Chondrocyte (in vitro differentiated cells): Measurements from ENCODE around the gene LRP1-AS. TPM values are rescaled to one million over a fixed set of nuclear protein-coding genes. Genes with fewer than 3 reads are reported as not detected.
A peak's percentile ranks its signal among the peaks of the same experiment; 100 is the strongest.

Experiments
- DNase-seq: peaks from one replicate; pipeline ENCODE4 v3.0.0; 2021; ENCODE audit warnings: mixed read lengths, low spot score
- H3K27ac Mint-ChIP-seq: one replicate; pipeline ENCODE4 v1.8.0; 2021; ENCODE audit warnings: mild to moderate bottlenecking, moderate library complexity, mixed read lengths; ENCODE audit not compliant: unreplicated experiment
- H3K27me3 Mint-ChIP-seq: 2 replicates; pipeline ENCODE4 v1.8.0; 2021; ENCODE audit warnings: low read depth, mixed read lengths
- H3K36me3 Mint-ChIP-seq: 2 replicates; pipeline ENCODE4 v1.8.0; 2021; ENCODE audit warnings: low read depth, mixed read lengths
- H3K4me1 Mint-ChIP-seq: 2 replicates; pipeline ENCODE4 v1.8.0; 2021; ENCODE audit warnings: low read depth, mild to moderate bottlenecking, mixed read lengths
- H3K4me3 Mint-ChIP-seq: one replicate; pipeline ENCODE4 v1.8.0; 2021; ENCODE audit warnings: mild to moderate bottlenecking, moderate library complexity, mixed read lengths; ENCODE audit not compliant: unreplicated experiment
- H3K9me3 Mint-ChIP-seq: 2 replicates; pipeline ENCODE4 v1.8.0; 2021; ENCODE audit warnings: low read depth, mixed read lengths
- CTCF ChIP-seq: fragments of 200-600 bp; sonication (generic); IDR thresholded peaks from 2 replicates; pipeline ENCODE4 v1.5.0; 2021; ENCODE audit warnings: antibody characterized with exemption, mild to moderate bottlenecking, moderate library complexity
- total RNA-seq: library from RNA; stranded (reverse); gene quantifications from 3 replicates; pipeline ENCODE4 v1.2.1, GENCODE V29; 2021

Gene LRP1-AS
- total RNA-seq, 1 donor from 2014 or later: not detected

- TF ChIP-seq CTCF: no peak
- Mint-ChIP-seq H3K4me3 (no peak overlapping the region), H3K9me3 (no peaks in the 10 kb centered on the region), H3K27ac (no peak overlapping the region), H3K36me3 (peaks cover 69% of the 10 kb centered on the region), H3K27me3 (no peaks in the 10 kb centered on the region), H3K4me1 (peaks cover 19% of the 10 kb centered on the region)
- no peak for DNase-seq
Measured at GRCh38 chr12:57165741-57166140, 18.3 kb upstream of the LRP1-AS start.

DNA sequence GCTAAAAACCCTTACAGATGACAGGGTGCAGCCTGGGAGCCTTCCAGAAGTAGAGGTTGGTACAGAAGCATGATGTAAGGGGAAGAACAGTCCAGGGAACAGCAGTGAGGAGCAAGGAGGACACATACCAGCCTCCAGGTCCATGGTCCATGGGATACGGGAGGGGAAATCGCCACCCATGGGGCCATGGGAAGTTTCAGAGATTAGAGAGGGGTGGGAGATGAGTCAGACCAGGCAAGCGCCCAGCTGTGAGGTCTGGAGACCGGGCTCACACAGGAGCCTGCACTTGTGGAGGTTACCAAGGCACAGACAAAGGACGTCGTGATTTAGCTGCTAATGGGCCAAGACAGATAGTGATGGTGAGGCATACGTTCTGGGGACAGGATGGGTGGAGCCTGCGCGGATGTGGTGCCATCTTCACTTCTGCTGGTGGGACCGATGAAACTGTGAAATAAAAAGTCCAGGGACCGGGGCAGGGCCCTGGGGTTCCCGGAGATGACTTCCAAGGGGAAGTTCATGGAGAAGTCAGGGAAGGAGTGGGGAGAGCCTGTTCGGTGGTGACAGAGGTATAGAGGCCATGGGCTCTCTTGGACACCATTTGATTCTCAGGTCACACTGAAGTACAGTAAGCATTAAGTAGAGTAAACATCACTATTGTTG lies 17.7 kb upstream of the LRP1-AS start:
- TF ChIP-seq CTCF: no peak
- H3K27me3 Mint-ChIP-seq: no peaks in the 10 kb centered on the region
- no peak for DNase-seq
- H3K4me3 Mint-ChIP-seq: no peak overlapping the region
- peaks cover 19% of the 10 kb centered on the region for H3K4me1 Mint-ChIP-seq
- H3K36me3 Mint-ChIP-seq: peaks cover 72% of the 10 kb centered on the region
- peak overlapping the region; percentile 30 for H3K27ac Mint-ChIP-seq
- H3K9me3 Mint-ChIP-seq: no peaks in the 10 kb centered on the region

GRCh38 chr12:57164454-57164853 lies 17.0 kb upstream of the LRP1-AS start:
- TF ChIP-seq CTCF: no peak
- peaks cover 19% of the 10 kb centered on the region for H3K4me1 Mint-ChIP-seq
- H3K36me3 Mint-ChIP-seq: peaks cover 71% of the 10 kb centered on the region
- H3K4me3 Mint-ChIP-seq: no peak overlapping the region
- H3K9me3 Mint-ChIP-seq: no peaks in the 10 kb centered on the region
- H3K27me3 Mint-ChIP-seq: no peaks in the 10 kb centered on the region
- H3K27ac Mint-ChIP-seq: peak overlapping the region; percentile 30
- no peak for DNase-seq

GRCh38 chr12:57162553-57163125 lies 15.2 kb upstream of the LRP1-AS start:
- peaks cover 69% of the 10 kb centered on the region for H3K36me3 Mint-ChIP-seq
- DNase-seq: no peak
- no peak for TF ChIP-seq CTCF
- H3K27me3 Mint-ChIP-seq: no peaks in the 10 kb centered on the region
- H3K27ac Mint-ChIP-seq: peak overlapping the region; percentile 71
- H3K4me3 Mint-ChIP-seq: no peak overlapping the region
- H3K4me1 Mint-ChIP-seq: peaks cover 22% of the 10 kb centered on the region
- H3K9me3 Mint-ChIP-seq: no peaks in the 10 kb centered on the region

GRCh38 chr12:57161491-57161890 lies 14.1 kb upstream of the LRP1-AS start:
- Mint-ChIP-seq H3K4me3 (no peak overlapping the region), H3K4me1 (peaks cover 17% of the 10 kb centered on the region), H3K36me3 (peaks cover 67% of the 10 kb centered on the region), H3K27me3 (no peaks in the 10 kb centered on the region), H3K9me3 (no peaks in the 10 kb centered on the region), H3K27ac (peak overlapping the region; percentile 60)
- DNase-seq: no peak
- TF ChIP-seq CTCF: no peak
